BLaER1 treated with 17β-estradiol and CSF1 and Interleukin-3, amounts not matched to agents 10 nM and 100 nM (cell line): ENCODE results near the gene XPC.

Experiments used
- H3K27ac ChIP-seq, 11 experiments: shearing (Covaris generic); formaldehyde crosslinking; 2 replicates each; pipeline ENCODE4 v1.8.1; 2022
- H3K27me3 ChIP-seq, 11 experiments: shearing (Covaris generic); formaldehyde crosslinking; 2 replicates each; pipeline ENCODE4 v1.8.1; 2022
- H3K36me3 ChIP-seq, 11 experiments: shearing (Covaris generic); formaldehyde crosslinking; 2 replicates each; pipeline ENCODE4 v1.8.1; 2022
- H3K4me1 ChIP-seq, 10 experiments: shearing (Covaris generic); formaldehyde crosslinking; 2 replicates each; pipeline ENCODE4 v1.8.1; 2022
- H3K4me2 ChIP-seq, 11 experiments: shearing (Covaris generic); formaldehyde crosslinking; 2 replicates each; pipeline ENCODE4 v1.8.1; 2022
- H3K4me3 ChIP-seq, 10 experiments: shearing (Covaris generic); formaldehyde crosslinking; 2 replicates each; pipeline ENCODE4 v1.8.1; 2022
- H3K9ac ChIP-seq, 11 experiments: shearing (Covaris generic); formaldehyde crosslinking; 2 replicates each; pipeline ENCODE4 v1.8.1; 2022
- H3K9me3 ChIP-seq, 11 experiments: shearing (Covaris generic); formaldehyde crosslinking; replicated peaks in 1 of 11; 2 replicates each; pipeline ENCODE4 v1.8.1; 2022
- H4K20me1 ChIP-seq, 11 experiments: shearing (Covaris generic); formaldehyde crosslinking; 2 replicates each; pipeline ENCODE4 v1.8.1; 2022
- Cebpa-rat ChIP-seq, 11 experiments: shearing (Covaris generic); IDR thresholded peaks; 2 replicates each; pipeline ENCODE4 v1.8.1; 2022

The XPC gene

DNA sequence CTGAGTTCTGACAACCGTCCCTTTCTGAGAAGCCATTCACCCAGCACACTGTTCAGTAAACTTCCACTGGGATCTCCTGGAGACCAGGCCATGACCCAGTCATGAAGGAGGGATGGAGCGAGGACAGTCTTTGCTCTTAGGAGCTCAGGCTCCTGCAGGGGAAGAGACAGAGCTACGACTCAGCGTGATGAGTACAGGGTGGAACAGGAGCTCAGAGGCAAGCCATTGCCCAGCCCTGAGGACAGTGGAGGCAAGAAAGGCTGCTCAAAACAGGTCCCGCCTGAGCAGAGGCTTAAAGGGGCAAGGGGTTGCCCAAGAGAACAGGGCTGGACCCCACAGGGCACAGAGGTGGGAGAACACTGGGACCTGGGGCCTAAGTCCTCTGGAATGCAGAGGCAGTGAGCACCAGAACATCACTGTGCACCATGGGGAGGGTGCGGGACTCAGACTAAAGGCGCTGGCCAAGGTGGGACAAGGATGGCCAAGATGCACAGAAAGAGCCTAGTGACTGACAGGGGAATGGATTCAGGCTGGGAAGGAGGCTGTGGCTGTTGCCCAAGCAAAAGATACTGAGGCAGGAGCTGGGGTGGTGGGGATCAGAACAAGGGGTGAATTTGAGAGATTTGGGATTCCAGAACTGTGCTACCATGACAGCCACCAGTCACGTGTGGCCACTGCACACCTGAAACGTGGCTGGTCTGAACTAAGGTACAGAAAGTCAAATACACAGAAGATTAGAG lies 27.7 kb downstream of the XPC start:
- 0 out of 22 replicates have a peak overlapping the region, but pooled peaks of 1 of the 11 experiments have one; percentile 47 for H3K4me2 ChIP-seq
- H3K27ac ChIP-seq, result peak overlapping the region in 1 of 11 experiments; percentile 22; a peak in 1 of 22 replicates
- peaks cover 0 to 50% (median 11%) of the 10 kb centered on the region in 11 experiments; a peak in 15 of 22 replicates for H4K20me1 ChIP-seq
- no peaks in the 10 kb centered on the region for H3K9me3 ChIP-seq
- TF ChIP-seq Cebpa-rat (IDR thresholded peaks at IDR 0.05), result no peak
- no peaks in the 10 kb centered on the region for H3K27me3 ChIP-seq
- H3K4me1 ChIP-seq, result peaks cover 23 to 69% (median 48%) of the 10 kb centered on the region in 10 experiments
- H3K9ac ChIP-seq, result no peak overlapping the region
- H3K36me3 ChIP-seq, result peaks cover 36 to 79% (median 55%) of the 10 kb centered on the region in 11 experiments
- no peak overlapping the region for H3K4me3 ChIP-seq

DNA sequence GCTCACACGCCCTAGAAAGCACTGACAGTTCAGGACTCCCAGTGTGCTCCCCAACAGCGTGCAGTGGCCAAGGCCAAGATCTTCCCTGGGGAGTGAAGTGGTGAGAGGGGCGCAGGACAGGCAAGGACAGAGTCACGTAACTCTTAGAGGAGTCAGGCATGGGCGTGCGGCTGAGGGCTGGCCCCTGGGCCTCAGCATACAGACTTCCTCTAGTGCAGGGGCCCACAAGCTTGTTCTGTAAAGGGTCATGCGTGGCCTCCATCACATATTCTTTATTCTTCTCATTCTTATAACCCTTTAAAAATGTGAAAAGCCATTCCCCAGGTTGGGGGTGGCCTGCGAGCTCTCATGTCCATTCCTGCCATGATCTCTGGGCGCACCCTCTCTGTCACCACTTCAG lies 28.3 kb downstream of the XPC start:
- Histone ChIP-seq H3K27me3 (no peaks in the 10 kb centered on the region), H3K9me3 (no peaks in the 10 kb centered on the region), H3K36me3 (peaks cover 40 to 84% (median 57%) of the 10 kb centered on the region in 11 experiments), H3K27ac (peak overlapping the region in 1 of 11 experiments; percentile 22; a peak in 1 of 22 replicates), H3K4me1 (peaks cover 19 to 69% (median 48%) of the 10 kb centered on the region in 10 experiments), H3K9ac (no peak overlapping the region), H3K4me2 (no peak overlapping the region), H3K4me3 (no peak overlapping the region), H4K20me1 (peaks cover 0 to 50% (median 11%) of the 10 kb centered on the region in 11 experiments; a peak in 15 of 22 replicates)
- TF ChIP-seq Cebpa-rat (IDR thresholded peaks at IDR 0.05), result no peak

GRCh38 chr3:14148041-14148985 lies 30.1 kb downstream of the XPC start:
- H3K4me3 ChIP-seq, result no peak overlapping the region

GRCh38 chr3:14147617-14148016 lies 30.8 kb downstream of the XPC start:
- H3K27me3 ChIP-seq, result no peaks in the 10 kb centered on the region
- H3K9me3 ChIP-seq, result no peaks in the 10 kb centered on the region
- H3K4me1 ChIP-seq, result peaks cover 29 to 74% (median 55%) of the 10 kb centered on the region in 10 experiments
- peak overlapping the region in 5 of 11 experiments; percentile 18 to 100 (median 30); a peak in 6 of 22 replicates for H3K27ac ChIP-seq
- no peak overlapping the region for H3K4me3 ChIP-seq
- peaks cover 0 to 35% (median 11%) of the 10 kb centered on the region in 11 experiments; a peak in 14 of 22 replicates for H4K20me1 ChIP-seq
- H3K4me2 ChIP-seq, result peak overlapping the region in 3 of 11 experiments; percentile 90 to 96 (median 90); a peak in 4 of 22 replicates
- H3K36me3 ChIP-seq, result peaks cover 35 to 70% (median 46%) of the 10 kb centered on the region in 11 experiments
- H3K9ac ChIP-seq, result peak overlapping the region in 2 of 11 experiments; percentile 2 to 54; a peak in 2 of 22 replicates
- TF ChIP-seq Cebpa-rat (IDR thresholded peaks at IDR 0.05), result no peak

More at GRCh38 chr3:14148041-14148985, 30.1 kb downstream of the XPC start:
- Histone ChIP-seq H3K9ac (no peak overlapping the region), H3K4me1 (peaks cover 29 to 67% (median 48%) of the 10 kb centered on the region in 10 experiments), H3K36me3 (peaks cover 30 to 73% (median 48%) of the 10 kb centered on the region in 11 experiments), H4K20me1 (peaks cover 0 to 41% (median 11%) of the 10 kb centered on the region in 11 experiments; a peak in 15 of 22 replicates), H3K9me3 (no peaks in the 10 kb centered on the region), H3K4me2 (peak overlapping the region in 2 of 11 experiments; percentile 90 to 96; a peak in 2 of 22 replicates), H3K27me3 (no peaks in the 10 kb centered on the region), H3K27ac (peak overlapping the region in 3 of 11 experiments; percentile 18 to 89 (median 30); a peak in 4 of 22 replicates)
- no peak for TF ChIP-seq Cebpa-rat (IDR thresholded peaks at IDR 0.05)

GRCh38 chr3:14147066-14147435 lies 31.4 kb downstream of the XPC start:
- Histone ChIP-seq H3K27ac (peak overlapping the region in 8 of 11 experiments; percentile 89 to 100 (median 94); a peak in 6 of 22 replicates), H4K20me1 (peaks cover 0 to 29% (median 6%) of the 10 kb centered on the region in 11 experiments; a peak in 12 of 22 replicates), H3K27me3 (no peaks in the 10 kb centered on the region), H3K36me3 (peaks cover 35 to 70% (median 44%) of the 10 kb centered on the region in 11 experiments), H3K4me1 (peaks cover 25 to 78% (median 57%) of the 10 kb centered on the region in 10 experiments), H3K9me3 (no peaks in the 10 kb centered on the region), H3K9ac (peak overlapping the region in 2 of 11 experiments; percentile 5 to 86; a peak in 2 of 22 replicates), H3K4me2 (peak overlapping the region in 4 of 11 experiments; percentile 12 to 96 (median 90); a peak in 7 of 22 replicates), H3K4me3 (no peak overlapping the region)
- no peak for TF ChIP-seq Cebpa-rat (IDR thresholded peaks at IDR 0.05)

DNA sequence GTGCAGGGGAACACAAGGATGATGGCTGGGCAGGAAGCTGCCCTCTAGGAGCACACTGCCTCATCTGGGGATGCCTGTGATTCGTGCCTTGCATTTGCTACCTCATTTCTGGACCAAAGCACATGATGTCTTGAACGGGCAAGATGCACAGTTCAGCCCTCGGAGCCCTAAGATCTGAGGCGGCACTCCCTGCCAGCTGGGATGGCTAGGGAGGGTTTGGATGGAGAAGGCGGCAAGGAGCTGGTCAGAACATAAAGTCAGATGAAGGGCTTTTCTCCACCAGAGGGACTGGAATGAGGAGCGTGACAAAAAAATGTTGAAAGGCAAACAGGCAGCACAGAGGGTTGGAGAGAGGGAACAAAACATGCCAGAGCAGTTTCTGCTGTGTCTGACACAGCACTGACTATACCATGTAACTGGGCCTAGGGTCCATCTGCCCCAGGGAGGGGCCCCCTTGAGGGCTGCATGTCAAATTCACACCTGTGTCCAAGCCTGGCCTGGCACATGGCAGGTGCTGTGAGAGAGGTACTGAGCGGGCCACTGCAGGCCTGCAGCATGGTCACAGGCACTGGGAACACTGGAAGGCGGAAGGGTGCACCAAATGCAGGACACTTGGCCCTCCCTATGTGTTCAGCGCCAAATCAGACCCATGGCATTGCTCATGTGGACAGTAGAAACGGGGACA lies 31.9 kb downstream of the XPC start:
- peak overlapping the region in 7 of 11 experiments; percentile 5 to 96 (median 79); a peak in 5 of 22 replicates for H3K9ac ChIP-seq
- H3K27me3 ChIP-seq, result no peaks in the 10 kb centered on the region
- peaks cover 32 to 70% (median 49%) of the 10 kb centered on the region in 11 experiments for H3K36me3 ChIP-seq
- TF ChIP-seq Cebpa-rat (IDR thresholded peaks at IDR 0.05), result no peak
- peaks cover 0 to 24% (median 4%) of the 10 kb centered on the region in 11 experiments; a peak in 11 of 22 replicates for H4K20me1 ChIP-seq
- no peaks in the 10 kb centered on the region for H3K9me3 ChIP-seq
- peak overlapping the region in 7 of 11 experiments; percentile 86 to 97 (median 90); a peak in 14 of 22 replicates for H3K4me2 ChIP-seq
- H3K4me3 ChIP-seq, result no peak overlapping the region
- H3K4me1 ChIP-seq, result peaks cover 20 to 78% (median 58%) of the 10 kb centered on the region in 10 experiments
- H3K27ac ChIP-seq, result peak overlapping the region in 10 of 11 experiments; percentile 89 to 100 (median 94); a peak in 18 of 22 replicates

DNA sequence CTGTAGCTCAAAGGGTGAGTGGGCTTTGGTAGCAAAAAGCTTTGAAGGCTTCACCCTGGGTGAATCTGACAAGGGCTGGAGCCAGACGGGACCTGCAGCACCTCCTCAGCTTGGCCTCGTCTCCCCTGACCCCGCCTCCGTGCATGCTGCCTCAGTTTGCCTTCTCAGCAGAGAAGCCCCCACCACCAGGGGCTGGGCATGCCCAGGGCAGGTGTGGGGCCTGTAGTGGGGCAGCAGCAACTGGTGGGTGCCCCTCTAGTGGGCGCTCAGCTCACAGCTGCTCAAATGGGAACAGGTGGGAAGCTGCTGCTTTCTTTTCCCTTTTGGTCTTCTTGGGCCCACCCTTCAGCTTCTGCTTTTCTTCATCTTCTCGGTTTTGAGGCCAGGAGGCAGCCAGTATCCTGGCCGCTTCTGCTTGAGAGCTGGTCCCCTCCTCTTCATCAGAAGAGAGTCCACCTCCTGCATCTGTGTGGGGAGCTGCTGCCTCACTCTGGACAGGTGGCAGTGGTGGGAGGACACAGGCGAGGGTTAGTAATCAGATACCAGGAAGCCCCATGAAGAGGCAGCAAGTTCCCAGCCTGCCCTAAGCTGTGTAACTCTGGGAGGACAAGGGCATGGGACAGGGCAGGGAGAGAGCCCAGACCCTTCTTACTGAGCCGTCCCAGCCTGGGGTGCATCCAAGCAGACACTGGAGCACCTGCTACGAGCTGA lies 32.6 kb downstream of the XPC start:
- Histone ChIP-seq H3K4me2 (peak overlapping the region in 9 of 11 experiments; percentile 78 to 97 (median 90); a peak in 16 of 22 replicates), H3K4me3 (peak overlapping the region in 2 of 10 experiments; percentile 3 to 65; a peak in 3 of 20 replicates), H3K27ac (peak overlapping the region; percentile 89 to 100 (median 94); a peak in 21 of 22 replicates), H3K9ac (peak overlapping the region in 10 of 11 experiments; percentile 71 to 96 (median 80); a peak in 15 of 22 replicates), H3K9me3 (no peaks in the 10 kb centered on the region), H3K4me1 (peaks cover 17 to 81% (median 58%) of the 10 kb centered on the region in 10 experiments), H3K27me3 (no peaks in the 10 kb centered on the region), H3K36me3 (peaks cover 36 to 73% (median 54%) of the 10 kb centered on the region in 11 experiments), H4K20me1 (peaks cover 0 to 18% (median 0%) of the 10 kb centered on the region in 11 experiments; a peak in 8 of 22 replicates)
- no peak for TF ChIP-seq Cebpa-rat (IDR thresholded peaks at IDR 0.05)
